Measurements from ENCODE around the gene RNF138.
"Not testable (repeated sequence)": the region's sequence is repeated elsewhere in the genome, so short reads cannot be mapped to it uniquely, and the experiment has no call there.

Gene RNF138

DNA sequence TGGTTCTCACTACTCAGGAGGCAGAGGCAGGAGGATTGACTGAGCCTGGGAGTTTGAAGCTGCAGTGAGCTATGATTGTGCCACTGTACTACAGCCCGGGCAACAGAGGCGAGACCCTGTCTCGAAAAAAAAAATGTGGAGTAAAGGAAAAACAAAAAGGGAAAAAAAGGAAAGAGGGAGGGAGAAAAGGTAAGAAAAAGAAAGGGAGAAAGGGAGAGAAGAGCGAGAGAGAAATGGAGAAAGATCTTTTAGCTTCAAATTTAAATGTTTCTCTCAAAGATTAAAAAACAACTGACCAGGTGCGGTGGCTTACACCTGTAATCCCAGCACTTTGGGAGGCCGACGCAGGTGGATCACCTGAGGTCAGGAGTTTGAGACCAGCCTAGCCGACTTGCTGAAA lies 7.9 kb upstream of the RNF138 start:
- TF ChIP-seq, protein P1, sequence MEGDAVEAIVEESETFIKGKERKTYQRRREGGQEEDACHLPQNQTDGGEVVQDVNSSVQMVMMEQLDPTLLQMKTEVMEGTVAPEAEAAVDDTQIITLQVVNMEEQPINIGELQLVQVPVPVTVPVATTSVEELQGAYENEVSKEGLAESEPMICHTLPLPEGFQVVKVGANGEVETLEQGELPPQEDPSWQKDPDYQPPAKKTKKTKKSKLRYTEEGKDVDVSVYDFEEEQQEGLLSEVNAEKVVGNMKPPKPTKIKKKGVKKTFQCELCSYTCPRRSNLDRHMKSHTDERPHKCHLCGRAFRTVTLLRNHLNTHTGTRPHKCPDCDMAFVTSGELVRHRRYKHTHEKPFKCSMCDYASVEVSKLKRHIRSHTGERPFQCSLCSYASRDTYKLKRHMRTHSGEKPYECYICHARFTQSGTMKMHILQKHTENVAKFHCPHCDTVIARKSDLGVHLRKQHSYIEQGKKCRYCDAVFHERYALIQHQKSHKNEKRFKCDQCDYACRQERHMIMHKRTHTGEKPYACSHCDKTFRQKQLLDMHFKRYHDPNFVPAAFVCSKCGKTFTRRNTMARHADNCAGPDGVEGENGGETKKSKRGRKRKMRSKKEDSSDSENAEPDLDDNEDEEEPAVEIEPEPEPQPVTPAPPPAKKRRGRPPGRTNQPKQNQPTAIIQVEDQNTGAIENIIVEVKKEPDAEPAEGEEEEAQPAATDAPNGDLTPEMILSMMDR (IDR thresholded peaks at IDR 0.05; ENCODE audit: control insufficient read depth, insufficient read depth, low read depth, low read length, missing control alignments), result no peak
- H3K4me3 ChIP-seq (ENCODE audit: control insufficient read depth, low read depth, low read length), result no peak overlapping the region
- no peak for DNase-seq (ENCODE audit: low read depth)

DNA sequence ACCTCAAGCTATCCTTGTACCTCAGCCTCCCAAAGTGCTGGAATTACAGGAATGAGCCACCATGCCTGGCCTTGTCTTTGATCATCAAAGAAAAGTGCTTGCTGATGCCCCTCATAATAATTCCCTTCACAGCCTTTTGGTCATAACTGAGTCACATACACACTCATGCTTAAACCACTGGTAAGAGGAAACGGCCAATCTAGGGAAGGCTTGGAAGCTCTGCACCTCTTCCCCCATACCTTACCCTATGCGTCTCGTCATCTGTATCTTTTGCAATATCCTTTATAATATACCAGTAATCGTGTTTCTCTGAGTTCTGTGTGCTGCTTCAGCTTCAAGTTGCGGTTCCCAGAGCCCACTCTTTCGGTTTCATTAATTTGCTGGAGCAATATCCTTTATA lies 4.8 kb upstream of the RNF138 start:
- no peak overlapping the region for H3K4me3 ChIP-seq (ENCODE audit: control insufficient read depth, low read depth, low read length)
- DNase-seq (ENCODE audit: low read depth), result peak; percentile 1
- TF ChIP-seq, protein P1 (IDR thresholded peaks at IDR 0.05; ENCODE audit: control insufficient read depth, insufficient read depth, low read depth, low read length, missing control alignments), result no peak

DNA sequence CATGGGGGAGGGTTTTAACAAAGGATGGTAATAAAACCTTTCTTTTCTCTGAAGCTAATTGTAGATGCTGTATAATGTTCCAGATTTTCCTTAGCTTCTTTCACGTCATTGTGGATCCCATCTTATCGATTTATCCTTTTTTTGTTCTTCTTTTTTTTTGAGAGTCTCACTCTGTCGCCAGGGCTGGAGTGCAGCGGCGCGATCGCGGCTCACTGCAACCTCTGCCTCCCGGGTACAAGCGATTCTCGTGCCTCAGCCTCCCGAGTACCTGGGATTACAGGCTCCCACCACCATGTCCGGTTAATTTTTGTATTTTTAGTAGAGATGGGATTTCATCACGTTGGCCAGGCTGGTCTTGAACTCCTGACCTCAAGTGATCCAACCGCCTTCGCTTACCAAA lies 843 bp upstream of the RNF138 start:
- not testable (repeated sequence) for DNase-seq (ENCODE audit: low read depth); H3K4me3 ChIP-seq (ENCODE audit: control insufficient read depth, low read depth, low read length)

DNA sequence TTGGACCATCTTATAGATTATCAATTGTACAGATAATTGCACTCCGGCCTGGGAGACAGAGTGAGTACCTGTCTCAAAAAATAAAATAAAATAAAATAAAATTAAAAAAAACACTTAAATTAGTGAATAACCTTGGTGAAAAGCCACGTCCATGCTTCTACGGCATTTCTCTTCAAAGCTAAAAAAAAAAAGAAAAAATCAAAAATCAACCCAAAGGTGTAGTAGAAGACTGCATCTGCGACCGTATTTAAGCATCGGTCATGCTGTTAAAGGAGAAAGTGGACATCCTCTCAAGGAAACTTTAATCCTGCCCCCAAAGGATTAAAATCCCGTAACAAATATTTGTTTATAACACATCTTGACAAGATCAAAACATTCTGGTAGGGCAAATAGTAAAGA lies 350 bp upstream of the RNF138 start:
- DNase-seq (ENCODE audit: low read depth), result no peak
- TF ChIP-seq, protein P1 (IDR thresholded peaks at IDR 0.05; ENCODE audit: control insufficient read depth, insufficient read depth, low read depth, low read length, missing control alignments), result no peak
- H3K4me3 ChIP-seq (ENCODE audit: control insufficient read depth, low read depth, low read length), result peak overlapping the region; percentile 64

DNA sequence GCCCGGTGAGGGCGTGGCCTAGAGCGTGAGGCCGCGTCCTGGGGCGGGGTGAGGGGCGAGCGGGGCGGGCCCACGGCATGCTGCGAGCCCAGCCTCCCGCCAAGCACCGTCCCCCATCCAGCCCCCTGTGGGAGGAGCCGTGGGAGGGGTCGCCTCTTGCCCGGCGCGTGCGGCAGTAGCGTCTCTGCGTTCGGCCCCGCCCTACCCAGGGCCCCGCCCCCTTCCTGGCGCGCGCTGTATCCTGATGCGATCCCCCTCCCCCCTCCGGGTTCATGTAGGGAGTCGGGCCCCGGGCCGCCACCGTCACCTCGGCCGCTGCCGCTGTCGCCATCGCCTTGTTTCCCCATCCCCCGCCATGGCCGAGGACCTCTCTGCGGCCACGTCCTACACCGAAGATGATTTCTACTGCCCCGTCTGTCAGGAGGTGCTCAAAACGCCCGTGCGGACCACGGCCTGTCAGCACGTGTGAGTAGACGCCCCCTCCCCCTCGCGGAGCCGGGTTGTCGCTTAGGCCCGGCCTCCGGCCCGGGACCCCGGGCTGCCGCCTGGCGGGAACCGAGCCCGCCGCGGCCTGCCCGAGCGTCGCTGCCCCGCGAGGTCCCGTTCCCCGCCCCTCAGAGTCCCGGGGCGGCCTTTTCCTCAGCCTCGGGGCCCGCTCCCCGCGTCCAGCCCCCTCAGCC lies 888 bp downstream of the RNF138 start:
- peak overlapping the region; percentile 86 for H3K4me3 ChIP-seq (ENCODE audit: control insufficient read depth, low read depth, low read length)
- TF ChIP-seq, protein P1 (IDR thresholded peaks at IDR 0.05; ENCODE audit: control insufficient read depth, insufficient read depth, low read depth, low read length, missing control alignments), result no peak
- DNase-seq (ENCODE audit: low read depth), result peak; percentile 73

DNA sequence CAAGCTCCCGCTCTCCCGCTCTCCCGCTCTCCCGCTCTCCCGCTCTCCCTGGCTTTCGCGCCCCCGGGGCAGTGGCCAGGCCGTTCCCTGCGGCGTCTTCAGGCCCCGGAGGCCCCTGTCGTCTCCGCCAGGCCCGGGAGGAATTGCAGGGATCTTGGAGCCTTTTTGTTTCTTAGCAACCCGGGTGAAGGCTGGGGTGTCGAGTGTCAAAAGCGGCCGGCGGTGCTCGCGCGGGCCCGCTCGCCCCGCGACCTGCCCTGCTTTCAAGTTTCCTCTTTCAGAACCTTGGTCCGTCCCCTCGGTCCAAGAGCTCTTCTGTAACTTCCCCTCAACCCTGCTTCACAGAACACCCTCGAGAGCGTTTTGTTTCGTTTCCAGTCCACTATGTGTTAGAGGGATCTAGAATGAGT lies 1.4 kb downstream of the RNF138 start:
- H3K4me3 ChIP-seq (ENCODE audit: control insufficient read depth, low read depth, low read length), result peak overlapping the region; percentile 86
- peak; percentile 3 for DNase-seq (ENCODE audit: low read depth)
- TF ChIP-seq, protein P1 (IDR thresholded peaks at IDR 0.05; ENCODE audit: control insufficient read depth, insufficient read depth, low read depth, low read length, missing control alignments), result no peak

DNA sequence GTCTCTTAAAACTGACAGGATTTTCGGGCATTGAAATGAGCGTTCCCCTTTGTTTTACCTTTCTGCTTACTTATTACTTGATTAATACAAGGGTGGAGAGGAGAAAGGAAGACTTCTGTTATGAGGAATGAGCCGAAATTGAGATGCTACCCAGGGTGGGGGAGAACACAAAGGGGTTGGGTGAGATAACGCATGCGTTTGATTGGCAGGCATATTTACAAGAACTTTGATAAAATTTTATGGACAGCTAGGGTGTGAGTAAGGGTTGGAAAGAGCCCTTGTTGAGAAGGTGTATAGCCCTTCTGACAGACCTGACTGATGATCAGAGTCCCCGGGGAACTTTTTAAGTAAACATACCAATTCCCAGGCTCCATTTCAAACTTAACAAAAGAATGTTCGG lies 1.8 kb downstream of the RNF138 start:
- no peak for DNase-seq (ENCODE audit: low read depth)
- TF ChIP-seq, protein P1 (IDR thresholded peaks at IDR 0.05; ENCODE audit: control insufficient read depth, insufficient read depth, low read depth, low read length, missing control alignments), result no peak
- peak overlapping the region; percentile 86 for H3K4me3 ChIP-seq (ENCODE audit: control insufficient read depth, low read depth, low read length)

Measured in AG09309 (cell line).